ENCODE data around the gene PALM3. TPM values are rescaled to one million over a fixed set of nuclear protein-coding genes. Genes with fewer than 3 reads are reported as not detected.

The PALM3 gene, protein sequence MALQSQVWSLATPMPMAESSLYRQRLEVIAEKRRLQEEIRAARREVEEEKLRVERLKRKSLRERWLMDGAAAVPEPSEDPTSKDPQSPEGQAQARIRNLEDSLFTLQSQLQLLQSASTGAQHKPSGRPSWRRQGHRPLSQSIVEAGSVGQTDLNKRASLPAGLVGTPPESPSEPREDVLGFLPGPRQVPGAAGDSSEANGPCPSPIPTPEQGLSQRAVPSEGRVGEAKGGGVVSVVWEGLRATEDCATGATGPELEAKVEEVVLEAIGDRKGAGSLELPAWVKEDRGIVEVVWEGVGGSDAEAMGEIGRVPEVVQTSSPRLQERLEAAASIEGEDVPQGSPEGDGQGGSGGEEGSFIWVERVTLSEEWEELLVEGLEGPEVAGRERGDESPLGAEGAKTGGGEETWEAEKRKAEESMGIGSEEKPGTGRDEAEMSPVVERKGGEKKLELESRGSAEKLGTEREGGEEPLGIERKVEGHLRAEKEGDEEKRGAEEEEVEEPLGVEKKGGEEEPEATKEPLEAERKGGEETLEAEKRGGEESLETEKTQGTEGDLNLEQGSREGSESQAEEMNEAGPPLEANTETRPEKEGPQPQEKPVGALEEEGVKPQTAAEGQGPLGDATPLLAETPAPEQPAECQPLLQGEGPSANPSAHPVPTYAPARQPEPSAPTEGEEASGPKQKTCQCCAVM
- 6.0 TPM for total RNA-seq

DNA sequence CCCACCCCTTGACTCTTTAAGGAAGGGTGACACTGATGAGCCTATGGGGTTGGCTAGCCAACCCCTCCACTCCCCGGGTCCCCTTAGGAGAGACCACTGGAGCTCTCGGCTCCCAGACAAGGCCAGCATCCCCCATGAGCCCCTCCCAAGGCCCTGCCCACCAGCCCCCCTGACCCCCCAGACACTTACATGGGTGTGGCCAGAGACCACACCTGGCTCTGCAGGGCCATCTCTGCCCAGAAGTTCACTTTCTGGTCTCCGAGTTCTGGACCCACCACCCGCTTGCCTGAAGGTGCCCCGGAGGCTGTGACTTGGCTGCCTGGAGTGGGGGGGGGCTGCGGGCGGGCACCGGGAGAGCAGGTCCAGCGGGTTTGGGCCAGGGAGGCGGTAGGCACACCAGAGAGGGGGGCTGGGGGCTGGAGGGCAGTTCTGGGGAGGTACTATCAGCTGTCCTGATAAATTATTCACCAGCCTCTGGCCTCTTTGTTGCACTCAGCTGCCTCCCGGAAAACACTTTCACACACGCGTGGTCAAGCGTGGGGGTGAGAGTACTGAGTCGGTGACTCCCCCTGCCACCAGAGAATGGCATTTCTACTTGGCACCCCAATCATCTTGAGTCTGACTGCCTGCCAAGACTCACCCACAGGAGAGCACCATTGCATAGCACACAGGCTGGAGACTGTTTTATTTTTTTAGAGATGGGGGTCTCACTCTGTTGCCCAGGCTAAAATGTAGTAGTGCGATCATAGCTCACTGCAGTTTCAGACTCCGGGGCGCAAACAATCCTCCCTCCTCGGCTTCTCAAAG, at the start of gene PALM3:
Gene PALM3, minus strand, starts transcription at position 326 of the 807 bp plus-strand sequence. Its CDS starts 96 bp downstream, at position 230.

DNA sequence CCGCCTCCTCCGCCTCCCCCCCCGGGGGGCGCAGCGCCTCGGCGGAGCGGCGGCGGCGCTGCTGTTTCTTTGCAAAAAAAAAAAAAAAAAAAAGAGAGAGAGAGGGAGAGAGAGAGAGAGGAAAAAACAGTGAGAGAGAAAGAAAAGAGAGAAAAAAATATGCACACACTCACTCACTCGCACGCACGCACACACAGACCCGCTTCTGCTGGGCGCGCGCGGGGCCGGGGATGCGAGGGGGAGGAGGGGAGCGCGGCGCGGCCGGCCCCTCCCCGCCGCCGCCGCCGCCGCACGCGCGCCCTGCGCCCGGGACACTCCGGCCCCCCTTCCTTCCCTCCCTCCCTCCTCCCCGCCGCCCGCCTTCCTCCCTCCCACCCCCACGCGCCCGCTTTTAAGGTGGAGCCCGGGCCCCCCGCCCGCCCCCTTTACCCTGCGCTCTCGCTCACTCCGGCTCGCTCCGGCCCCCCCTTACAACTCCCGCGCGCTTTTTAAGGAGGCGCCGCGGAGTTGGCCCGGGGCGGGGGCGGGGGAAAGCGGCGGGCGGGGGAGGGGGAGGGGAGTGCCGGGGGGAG, 28.7 kb upstream of the PALM3 start, which contains the start of gene SAMD1:
Gene SAMD1, minus strand, starts transcription at position 243 of the 572 bp plus-strand sequence.

DNA sequence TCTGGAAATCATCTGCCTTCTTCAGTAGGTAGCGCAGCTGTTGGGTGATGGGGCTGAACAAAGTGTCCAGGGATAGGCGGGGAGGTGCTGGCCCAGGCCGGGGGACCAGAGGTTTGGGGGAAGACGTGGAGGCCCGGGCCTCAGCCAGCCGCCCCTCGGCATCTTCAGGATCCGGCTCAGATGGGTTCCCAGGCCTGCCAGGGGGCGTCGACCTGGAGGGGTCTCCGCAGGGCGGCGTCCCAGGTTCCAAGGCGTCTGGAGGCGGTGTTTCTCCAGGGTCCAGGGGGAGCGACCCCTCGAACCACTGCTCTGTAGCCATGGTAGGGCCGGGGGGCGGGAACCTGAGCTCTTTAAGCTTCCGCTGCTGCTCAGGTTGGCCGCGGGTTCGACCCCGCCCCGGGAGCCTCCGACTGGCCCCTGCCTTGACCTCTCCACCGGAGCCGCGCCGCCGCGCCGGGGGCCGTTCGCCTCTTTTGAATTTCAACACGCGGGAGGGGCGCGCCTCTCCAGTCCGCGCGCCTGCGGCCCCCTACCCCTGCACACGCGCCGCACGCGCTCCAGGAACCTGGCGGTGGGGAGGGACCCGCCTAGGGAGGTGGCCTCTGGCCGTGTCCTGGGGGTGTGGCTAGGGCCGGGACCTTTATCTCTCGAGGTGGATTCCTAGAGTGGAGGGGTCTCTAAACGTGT, 23.6 kb upstream of the PALM3 start, which contains the start of gene C19orf67:
Gene C19orf67, minus strand, starts transcription at position 475 of the 687 bp plus-strand sequence. Its CDS starts 156 bp downstream, at position 319.

DNA sequence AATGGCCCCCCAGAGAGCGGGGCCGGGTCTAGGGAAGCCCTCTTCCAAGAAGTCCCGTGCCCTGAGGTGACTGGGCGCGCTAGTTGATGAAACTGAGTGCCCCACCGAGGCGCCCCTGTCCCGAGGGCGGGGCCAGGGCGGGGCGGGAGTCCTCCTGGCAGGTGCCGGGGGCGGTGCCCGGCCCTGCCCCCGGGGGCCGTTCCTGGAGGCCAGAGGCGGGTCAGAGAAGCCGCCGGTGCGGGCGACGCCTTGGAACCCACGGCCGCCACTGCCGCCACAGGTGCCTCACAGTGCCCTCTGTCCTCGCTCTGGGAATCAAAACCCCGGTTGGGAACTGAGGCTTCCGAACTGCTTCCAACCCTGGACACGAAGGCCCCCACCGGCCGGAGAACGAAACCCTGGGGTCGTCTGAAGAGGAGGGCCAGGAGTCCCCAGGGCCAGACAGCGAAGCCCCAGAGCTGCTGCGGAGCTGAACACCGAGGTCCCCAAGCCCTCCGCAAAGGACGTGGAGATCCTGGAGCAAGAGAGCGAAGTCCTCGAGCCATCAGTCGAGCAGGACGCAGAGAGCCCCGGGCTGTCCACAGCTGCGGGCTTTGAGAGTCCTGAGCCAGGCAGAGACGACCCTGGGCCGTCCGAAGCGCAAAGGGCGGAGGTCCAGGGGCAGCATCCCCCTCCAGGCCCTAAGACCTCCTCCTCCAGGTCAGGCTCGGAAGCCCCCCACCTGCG, 10.8 kb upstream of the PALM3 start, which contains the start of gene MISP3:
Gene MISP3, plus strand, starts transcription at position 252 of the 726 bp plus-strand sequence. CDS start 524 bp downstream, outside the sequence.

DNA sequence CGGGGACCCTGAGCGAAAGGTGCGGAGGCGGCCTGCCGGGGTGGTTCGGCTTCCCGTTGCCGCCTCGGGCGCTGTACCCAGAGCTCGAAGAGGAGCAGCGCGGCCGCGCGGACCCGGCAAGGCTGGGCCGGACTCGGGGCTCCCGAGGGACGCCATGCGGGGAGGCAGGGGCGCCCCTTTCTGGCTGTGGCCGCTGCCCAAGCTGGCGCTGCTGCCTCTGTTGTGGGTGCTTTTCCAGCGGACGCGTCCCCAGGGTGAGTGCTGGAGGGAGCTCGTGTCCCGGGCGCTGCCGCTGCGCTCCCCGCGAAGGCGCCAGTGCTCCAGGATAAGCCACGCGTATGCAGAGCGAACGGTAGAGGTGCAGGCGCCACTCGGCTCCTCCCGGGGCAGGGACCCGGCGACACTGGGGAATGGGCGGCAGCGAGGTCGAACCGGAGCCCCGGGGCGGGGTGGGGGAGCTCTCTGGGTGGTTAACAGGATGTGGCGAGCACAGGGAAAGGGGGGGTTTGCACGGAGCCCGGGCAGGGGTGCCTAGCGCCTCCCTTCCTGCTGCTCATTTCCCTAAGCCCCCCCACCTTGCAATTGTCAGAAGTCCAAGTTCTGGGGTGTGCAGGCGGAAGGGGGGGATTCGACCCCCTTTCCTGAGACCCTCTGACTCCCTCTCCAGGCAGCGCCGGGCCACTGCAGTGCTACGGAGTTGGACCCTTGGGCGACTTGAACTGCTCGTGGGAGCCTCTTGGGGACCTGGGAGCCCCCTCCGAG, 30.0 kb downstream of the PALM3 start, which contains the start of gene IL27RA:
Gene IL27RA, plus strand, starts transcription at position 44 of the 762 bp plus-strand sequence. Its CDS starts 111 bp downstream, at position 155.

DNA sequence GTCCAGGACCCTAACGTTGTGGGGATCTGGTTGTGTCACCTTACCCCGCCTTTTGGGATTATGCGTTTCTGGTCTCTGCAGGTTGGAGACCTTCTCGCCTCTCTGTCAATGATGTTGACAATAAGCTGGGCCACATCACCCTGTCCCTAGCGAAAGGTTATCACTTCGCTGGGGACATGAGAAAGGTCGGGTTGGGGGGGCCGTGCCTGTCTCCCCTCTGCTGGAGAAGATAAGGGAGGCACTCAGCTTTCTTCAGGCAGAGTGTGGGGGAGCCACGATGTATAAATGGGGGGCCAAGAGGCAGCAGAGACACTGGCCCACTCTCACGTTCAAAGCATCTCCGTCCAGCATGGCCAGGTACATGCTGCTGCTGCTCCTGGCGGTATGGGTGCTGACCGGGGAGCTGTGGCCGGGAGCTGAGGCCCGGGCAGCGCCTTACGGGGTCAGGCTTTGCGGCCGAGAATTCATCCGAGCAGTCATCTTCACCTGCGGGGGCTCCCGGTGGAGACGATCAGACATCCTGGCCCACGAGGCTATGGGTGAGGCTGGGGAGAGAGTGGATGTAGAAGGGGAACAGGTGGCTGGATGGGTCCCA, 33.9 kb downstream of the PALM3 start, which contains the start of gene RLN3:
Gene RLN3, plus strand, starts transcription at position 293 of the 595 bp plus-strand sequence. Its CDS starts 57 bp downstream, at position 350.

DNA sequence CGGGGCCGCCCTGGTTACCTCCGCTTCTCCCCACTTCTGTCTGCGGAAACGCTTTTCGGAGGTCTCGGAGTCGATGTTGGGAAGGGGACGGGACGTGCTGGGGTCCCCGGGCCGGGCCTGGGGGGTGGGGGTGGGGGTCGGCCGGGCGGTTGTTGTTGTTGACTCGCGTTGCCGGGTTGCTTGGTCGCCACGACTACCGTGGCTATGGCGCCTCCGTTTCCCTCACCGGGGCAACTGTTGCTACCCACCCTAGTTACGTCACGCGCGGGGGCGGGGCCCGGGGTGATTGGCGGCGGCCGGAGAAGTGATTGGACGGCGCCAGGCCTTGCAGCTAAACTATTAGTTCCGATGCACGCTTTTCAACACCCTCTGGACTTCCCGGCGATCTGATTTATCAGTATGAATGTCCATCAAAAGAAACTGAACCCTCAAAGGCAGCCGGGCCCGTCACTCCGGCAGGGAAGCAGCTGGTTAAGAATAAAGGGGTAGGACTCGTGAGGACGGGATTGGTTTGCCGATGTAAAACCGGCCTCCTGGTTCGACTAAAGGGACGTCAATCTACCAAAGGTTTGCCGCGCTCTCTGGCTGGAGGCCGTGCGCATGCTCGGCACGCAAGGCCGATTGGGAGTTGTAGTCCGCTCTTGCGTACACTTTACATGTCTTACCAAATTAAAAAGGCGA, 55.7 kb downstream of the PALM3 start, which contains the start of gene RFX1:
Gene RFX1, minus strand, starts transcription at position 236 of the 681 bp plus-strand sequence. CDS start 12,477 bp downstream, outside the sequence.

Other genes starting within 250 kb of the PALM3 start
- 1.2 TPM for gene NANOS3, start 184.9 kb downstream of the PALM3 start, total RNA-seq
- 11.1 TPM for gene BRME1, start 156.0 kb downstream of the PALM3 start, total RNA-seq
- gene CC2D1A, start 155.9 kb downstream of the PALM3 start, total RNA-seq: 16.8 TPM
- gene PODNL1, start 123.7 kb downstream of the PALM3 start, total RNA-seq: 1.6 TPM
- 10.6 TPM for gene DCAF15, start 109.6 kb downstream of the PALM3 start, total RNA-seq
- 4.2 TPM for gene RFX1, start 55.8 kb downstream of the PALM3 start, total RNA-seq
- not detected for gene RLN3, start 33.9 kb downstream of the PALM3 start, total RNA-seq
- 3.9 TPM for gene IL27RA, start 30.3 kb downstream of the PALM3 start, total RNA-seq
- 1.8 TPM for gene MISP3, start 10.7 kb upstream of the PALM3 start, total RNA-seq
- not detected for gene C19orf67, start 23.7 kb upstream of the PALM3 start, total RNA-seq
- gene SAMD1, start 28.7 kb upstream of the PALM3 start, total RNA-seq: 26.1 TPM
- gene PRKACA, start 55.7 kb upstream of the PALM3 start, total RNA-seq: 60.7 TPM
- 1.6 TPM for gene ASF1B, start 74.5 kb upstream of the PALM3 start, total RNA-seq
- gene ADGRL1, start 144.1 kb upstream of the PALM3 start, total RNA-seq: 95.7 TPM